ENCODE results near the gene SHQ1.

DNA sequence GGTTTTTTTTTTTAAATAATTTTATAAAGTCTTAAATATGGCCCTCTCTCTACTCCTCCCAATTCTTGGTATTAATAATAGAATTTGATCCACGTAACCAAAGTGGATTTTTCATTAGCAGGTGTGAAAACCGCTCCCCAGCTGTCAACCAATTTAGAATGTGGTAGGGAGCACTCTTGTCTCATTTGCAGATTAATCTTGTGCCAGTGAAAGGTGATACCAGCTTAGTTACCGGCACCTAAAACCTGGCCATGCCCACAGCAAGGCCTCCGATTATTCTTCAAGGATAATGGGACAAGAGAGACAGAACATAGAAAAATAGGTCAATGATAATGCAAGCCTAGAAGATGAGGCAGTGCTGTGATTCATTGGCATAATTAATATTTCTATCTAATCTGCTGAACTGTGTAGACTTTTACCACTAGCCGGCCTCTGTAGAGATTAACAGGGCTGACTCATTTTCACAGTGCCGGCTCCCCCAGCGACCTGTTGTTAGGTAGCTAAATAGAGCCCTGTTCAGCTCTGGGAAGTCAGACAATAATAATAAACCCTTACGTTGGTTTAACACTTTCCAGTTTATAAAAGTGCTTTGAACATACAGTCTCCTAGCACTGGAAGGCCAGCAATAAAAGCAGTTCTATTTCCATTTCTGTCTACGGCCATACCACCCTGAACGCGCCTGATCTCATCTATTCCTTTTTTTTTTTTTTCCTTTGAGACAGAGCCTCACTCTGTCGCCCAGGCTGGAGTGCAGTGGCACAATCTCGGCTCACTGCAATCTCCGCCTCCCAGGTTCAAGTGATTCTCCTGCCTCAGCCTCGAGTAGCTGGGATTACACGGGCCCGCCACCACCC lies 102.9 kb downstream of the SHQ1 start:
- no peak for TF ChIP-seq ZNF530 (tag by site-specific recombination; IDR thresholded peaks at IDR 0.05; ENCODE audit: low read depth)
- TF ChIP-seq, protein P1, sequence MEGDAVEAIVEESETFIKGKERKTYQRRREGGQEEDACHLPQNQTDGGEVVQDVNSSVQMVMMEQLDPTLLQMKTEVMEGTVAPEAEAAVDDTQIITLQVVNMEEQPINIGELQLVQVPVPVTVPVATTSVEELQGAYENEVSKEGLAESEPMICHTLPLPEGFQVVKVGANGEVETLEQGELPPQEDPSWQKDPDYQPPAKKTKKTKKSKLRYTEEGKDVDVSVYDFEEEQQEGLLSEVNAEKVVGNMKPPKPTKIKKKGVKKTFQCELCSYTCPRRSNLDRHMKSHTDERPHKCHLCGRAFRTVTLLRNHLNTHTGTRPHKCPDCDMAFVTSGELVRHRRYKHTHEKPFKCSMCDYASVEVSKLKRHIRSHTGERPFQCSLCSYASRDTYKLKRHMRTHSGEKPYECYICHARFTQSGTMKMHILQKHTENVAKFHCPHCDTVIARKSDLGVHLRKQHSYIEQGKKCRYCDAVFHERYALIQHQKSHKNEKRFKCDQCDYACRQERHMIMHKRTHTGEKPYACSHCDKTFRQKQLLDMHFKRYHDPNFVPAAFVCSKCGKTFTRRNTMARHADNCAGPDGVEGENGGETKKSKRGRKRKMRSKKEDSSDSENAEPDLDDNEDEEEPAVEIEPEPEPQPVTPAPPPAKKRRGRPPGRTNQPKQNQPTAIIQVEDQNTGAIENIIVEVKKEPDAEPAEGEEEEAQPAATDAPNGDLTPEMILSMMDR (tag by site-specific recombination; IDR thresholded peaks at IDR 0.05), result no peak
- no peak for TF ChIP-seq ZNF658 (tag by site-specific recombination; IDR thresholded peaks at IDR 0.05)
- no peak for TF ChIP-seq ZNF138 (tag by site-specific recombination; IDR thresholded peaks at IDR 0.05; ENCODE audit: borderline replicate concordance)
- TF ChIP-seq ZNF785 (tag by site-specific recombination; IDR thresholded peaks at IDR 0.05), result no peak
- TF ChIP-seq ZNF549 (tag by site-specific recombination; IDR thresholded peaks at IDR 0.05), result no peak
- TF ChIP-seq, protein P2, sequence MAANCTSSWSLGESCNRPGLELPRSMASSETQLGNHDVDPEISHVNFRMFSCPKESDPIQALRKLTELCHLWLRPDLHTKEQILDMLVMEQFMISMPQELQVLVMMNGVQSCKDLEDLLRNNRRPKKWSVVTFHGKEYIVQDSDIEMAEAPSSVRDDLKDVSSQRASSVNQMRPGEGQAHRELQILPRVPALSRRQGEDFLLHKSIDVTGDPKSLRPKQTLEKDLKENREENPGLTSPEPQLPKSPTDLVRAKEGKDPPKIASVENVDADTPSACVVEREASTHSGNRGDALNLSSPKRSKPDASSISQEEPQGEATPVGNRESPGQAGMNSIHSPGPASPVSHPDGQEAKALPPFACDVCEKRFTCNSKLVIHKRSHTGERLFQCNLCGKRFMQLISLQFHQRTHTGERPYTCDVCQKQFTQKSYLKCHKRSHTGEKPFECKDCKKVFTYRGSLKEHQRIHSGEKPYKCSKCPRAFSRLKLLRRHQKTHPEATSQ (tag by site-specific recombination; IDR thresholded peaks at IDR 0.05), result no peak
- TF ChIP-seq ZBTB1 (tag by site-specific recombination; IDR thresholded peaks at IDR 0.05), result no peak
- TF ChIP-seq ZEB2 (tag by site-specific recombination; IDR thresholded peaks at IDR 0.05), result no peak
- TF ChIP-seq ZNF121 (tag by site-specific recombination; IDR thresholded peaks at IDR 0.05), result no peak
- TF ChIP-seq, protein P3, sequence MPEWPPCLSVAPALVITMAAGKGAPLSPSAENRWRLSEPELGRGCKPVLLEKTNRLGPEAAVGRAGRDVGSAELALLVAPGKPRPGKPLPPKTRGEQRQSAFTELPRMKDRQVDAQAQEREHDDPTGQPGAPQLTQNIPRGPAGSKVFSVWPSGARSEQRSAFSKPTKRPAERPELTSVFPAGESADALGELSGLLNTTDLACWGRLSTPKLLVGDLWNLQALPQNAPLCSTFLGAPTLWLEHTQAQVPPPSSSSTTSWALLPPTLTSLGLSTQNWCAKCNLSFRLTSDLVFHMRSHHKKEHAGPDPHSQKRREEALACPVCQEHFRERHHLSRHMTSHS (tag by site-specific recombination; IDR thresholded peaks at IDR 0.05), result no peak
- no peak for TF ChIP-seq ZNF621 (tag by site-specific recombination; IDR thresholded peaks at IDR 0.05)

Data from HEK293 (cell line).